Renal pelvis (tissue), 12 donors: ENCODE results near the gene PFKL. TPM values are rescaled to one million over a fixed set of nuclear protein-coding genes. Genes with fewer than 3 reads are reported as not detected.

Experiments
- DNase-seq: peaks from one replicate; pipeline ENCODE4 v3.0.0-alpha.2; 2013
- long read RNA-seq, 16 experiments: transcript quantifications; one replicate each; lab custom pipeline, GENCODE V29; 2026
- polyA plus RNA-seq, 3 donors: library from polyadenylated mRNA; unstranded; fragments of 120-200 nt; gene quantifications; one replicate each; pipeline ENCODE4 v1.2.1, GENCODE V29; 2013; ENCODE audit not compliant: insufficient read length in 3 of 3

Gene PFKL
- 100 to 1,000 TPM; 145 to 181 (median 180) TPM for polyA plus RNA-seq
- long read RNA-seq, donor 1, transcript PFKL-201 (22 exons, 2,912 nt), result major isoform, 34 of 86 reads
- long read RNA-seq, donor 1, partial matches to known transcripts, result 50 of 86 reads
- long read RNA-seq, donor 1, other reads (novel, unspliced or antisense), result 0 of 86 reads
- long read RNA-seq, donor 2, transcript PFKL-201 (22 exons, 2,912 nt), result major isoform, 38 of 148 reads
- long read RNA-seq, donor 2, partial matches to known transcripts, result 101 of 148 reads
- long read RNA-seq, donor 2, other reads (novel, unspliced or antisense), result 5 of 148 reads
- long read RNA-seq, donor 3, transcript PFKL-201 (22 exons, 2,912 nt), result major isoform, 41 of 62 reads
- long read RNA-seq, donor 3, partial matches to known transcripts, result 21 of 62 reads
- long read RNA-seq, donor 3, other reads (novel, unspliced or antisense), result 0 of 62 reads
- long read RNA-seq, donor 4, transcript PFKL-201 (22 exons, 2,912 nt), result major isoform, 36 of 95 reads
- long read RNA-seq, donor 4, partial matches to known transcripts, result 56 of 95 reads
- long read RNA-seq, donor 4, other reads (novel, unspliced or antisense), result 0 of 95 reads
- long read RNA-seq, donor 5, transcript PFKL-201 (22 exons, 2,912 nt), result major isoform, 9 of 16 reads
- long read RNA-seq, donor 5, partial matches to known transcripts, result 0 of 16 reads
- long read RNA-seq, donor 5, other reads (novel, unspliced or antisense), result 5 of 16 reads
- long read RNA-seq, donor 6, transcript PFKL-201 (22 exons, 2,912 nt), result major isoform, 33 of 85 reads
- long read RNA-seq, donor 6, partial matches to known transcripts, result 42 of 85 reads
- long read RNA-seq, donor 6, other reads (novel, unspliced or antisense), result 5 of 85 reads
- long read RNA-seq, donor 7, transcript PFKL-201 (22 exons, 2,912 nt), result major isoform, 70 of 180 reads
- long read RNA-seq, donor 7, partial matches to known transcripts, result 99 of 180 reads
- long read RNA-seq, donor 7, other reads (novel, unspliced or antisense), result 6 of 180 reads
- long read RNA-seq, donor 8, partial matches to known transcripts, result 0 of 5 reads
- long read RNA-seq, donor 8, other reads (novel, unspliced or antisense), result 0 of 5 reads
- long read RNA-seq, donor 9, transcript PFKL-201 (22 exons, 2,912 nt), result major isoform, 54 of 102 reads
- long read RNA-seq, donor 9, partial matches to known transcripts, result 44 of 102 reads
- long read RNA-seq, donor 9, other reads (novel, unspliced or antisense), result 0 of 102 reads
- long read RNA-seq, donor 10, transcript PFKL-201 (22 exons, 2,912 nt), result major isoform, 27 of 119 reads
- long read RNA-seq, donor 10, partial matches to known transcripts, result 76 of 119 reads
- long read RNA-seq, donor 10, other reads (novel, unspliced or antisense), result 12 of 119 reads
- long read RNA-seq, donor 11, transcript PFKL-201 (22 exons, 2,912 nt), result major isoform, 18 of 32 reads
- long read RNA-seq, donor 11, partial matches to known transcripts, result 12 of 32 reads
- long read RNA-seq, donor 11, other reads (novel, unspliced or antisense), result 0 of 32 reads
- long read RNA-seq, donor 12, transcript PFKL-201 (22 exons, 2,912 nt), result major isoform, 57 of 154 reads
- long read RNA-seq, donor 12, partial matches to known transcripts, result 94 of 154 reads
- long read RNA-seq, donor 12, other reads (novel, unspliced or antisense), result 0 of 154 reads
- long read RNA-seq, donor 13, transcript PFKL-201 (22 exons, 2,912 nt), result major isoform, 23 of 74 reads
- long read RNA-seq, donor 13, partial matches to known transcripts, result 50 of 74 reads
- long read RNA-seq, donor 13, other reads (novel, unspliced or antisense), result 0 of 74 reads
- long read RNA-seq, donor 14, transcript PFKL-201 (22 exons, 2,912 nt), result major isoform, 43 of 105 reads
- long read RNA-seq, donor 14, partial matches to known transcripts, result 38 of 105 reads
- long read RNA-seq, donor 14, other reads (novel, unspliced or antisense), result 22 of 105 reads
- long read RNA-seq, donor 15, transcript PFKL-201 (22 exons, 2,912 nt), result major isoform, 70 of 140 reads
- long read RNA-seq, donor 15, partial matches to known transcripts, result 65 of 140 reads
- long read RNA-seq, donor 15, other reads (novel, unspliced or antisense), result 0 of 140 reads
- long read RNA-seq, donor 16, transcript PFKL-201 (22 exons, 2,912 nt), result major isoform, 35 of 72 reads
- long read RNA-seq, donor 16, partial matches to known transcripts, result 35 of 72 reads
- long read RNA-seq, donor 16, other reads (novel, unspliced or antisense), result 0 of 72 reads

GRCh38 chr21:44299458-44300261, at the start of gene PFKL:
Gene PFKL, plus strand, starts transcription at chr21:44300053. Its CDS starts 53 bp downstream, at chr21:44300106.
- no peak for DNase-seq

- no peak for DNase-seq
These were observed 45.8 kb upstream of the PFKL start for GRCh38 chr21:44253832-44254710.

DNA sequence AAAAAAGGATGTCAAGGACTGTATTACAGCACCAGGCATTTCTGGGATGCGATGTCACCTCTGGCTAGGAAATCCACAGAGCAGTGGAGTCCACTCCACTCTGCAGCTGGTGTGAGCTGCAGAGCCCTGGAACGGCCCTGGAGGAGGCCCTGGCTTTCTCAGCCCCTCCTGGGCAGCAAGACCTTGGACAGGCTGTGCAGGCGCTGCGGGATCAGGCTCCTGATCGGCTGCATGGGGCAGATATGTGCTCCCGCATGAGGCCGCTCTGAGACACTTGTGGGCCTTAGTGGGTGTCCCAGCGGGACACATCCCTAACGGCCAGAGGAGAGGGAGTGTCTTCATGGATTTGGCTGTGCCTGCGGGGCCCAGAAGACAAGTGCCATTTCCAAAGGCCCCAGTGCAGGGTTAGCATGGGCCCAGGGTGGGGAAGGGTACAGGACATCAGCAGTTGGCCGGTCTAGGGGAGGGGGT, 44.3 kb upstream of the PFKL start:
- no peak for DNase-seq

DNA sequence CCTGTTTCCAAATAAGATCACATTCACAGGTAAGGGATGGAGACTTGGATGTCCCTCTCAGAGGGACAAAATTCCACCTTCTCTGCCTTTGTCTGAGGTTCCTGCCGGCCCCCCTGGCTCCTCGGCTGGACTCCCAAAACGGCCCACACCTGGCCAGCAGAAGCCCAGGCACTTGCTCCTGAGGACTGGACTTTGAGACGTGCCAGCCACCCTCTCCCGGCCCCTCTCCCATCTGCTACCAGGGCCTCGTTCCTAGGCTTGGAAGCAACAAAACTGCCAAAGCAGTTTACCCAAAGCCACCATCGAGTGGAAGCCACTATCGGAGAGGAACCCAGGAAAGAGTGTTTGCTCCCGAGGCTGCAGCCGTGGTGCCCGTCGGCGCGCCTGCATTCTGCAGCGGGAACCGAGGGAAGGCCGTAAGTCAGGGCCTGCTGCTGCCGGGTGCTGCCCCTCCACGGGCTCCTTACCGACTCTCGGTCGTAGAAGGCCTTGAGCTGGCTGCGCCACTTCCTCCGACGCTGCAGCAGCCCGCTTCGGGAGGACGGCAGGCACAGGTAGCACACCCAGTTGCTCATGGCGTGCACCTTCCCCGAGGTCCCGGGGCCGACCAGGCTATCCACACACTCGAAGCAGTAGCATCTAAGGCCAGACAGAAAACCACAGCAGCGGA, 41.7 kb upstream of the PFKL start:
- DNase-seq, result no peak

DNA sequence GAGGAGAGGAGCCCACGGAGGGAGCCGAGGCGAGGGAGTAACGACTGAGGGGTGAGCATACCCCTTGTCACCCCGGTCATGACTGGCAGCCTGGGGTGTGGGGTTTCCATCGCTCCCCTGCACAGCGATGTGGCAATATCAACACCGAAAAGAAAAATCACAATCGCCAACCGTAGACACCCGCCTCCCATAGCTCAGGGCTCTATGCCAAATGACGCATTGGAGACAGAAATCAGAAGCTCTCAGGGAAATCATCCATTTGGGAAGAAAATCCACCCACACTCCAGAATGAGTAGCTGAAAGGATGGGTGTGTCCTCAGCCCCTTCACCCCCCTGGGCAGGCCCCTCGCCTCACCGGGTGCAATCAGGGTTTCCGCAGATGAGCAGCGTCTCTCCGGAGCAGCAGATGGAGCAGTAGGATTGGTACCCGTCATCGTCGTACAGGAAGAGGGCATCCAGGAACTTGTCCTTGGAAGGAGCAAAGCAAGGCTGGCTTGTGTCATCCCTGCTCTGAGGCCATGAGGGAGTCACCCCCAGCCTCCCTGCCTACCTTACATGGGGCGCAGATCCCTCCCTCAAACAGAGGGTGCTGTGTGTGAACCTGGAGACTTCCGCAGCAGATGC, 40.7 kb upstream of the PFKL start:
- no peak for DNase-seq

DNA sequence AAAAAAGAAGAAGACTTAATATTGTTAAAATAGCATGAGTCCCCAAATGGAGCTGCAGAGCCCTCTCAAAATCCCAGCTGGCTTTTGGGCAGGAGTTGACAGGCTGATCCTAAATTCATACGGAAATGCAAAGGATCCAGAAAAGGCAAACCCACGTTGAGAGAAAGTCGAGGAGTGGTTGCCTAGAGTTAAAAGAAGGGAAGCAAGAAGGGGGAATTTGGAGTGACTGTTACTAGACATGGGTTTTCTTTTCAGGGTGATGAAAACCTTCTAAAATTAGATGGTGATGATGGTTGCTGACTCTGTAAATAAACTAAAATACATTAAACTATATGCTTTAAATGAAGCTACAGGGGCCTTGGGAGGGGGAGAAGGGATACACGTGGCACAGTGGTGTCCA, 39.8 kb upstream of the PFKL start:
- no peak for DNase-seq

DNA sequence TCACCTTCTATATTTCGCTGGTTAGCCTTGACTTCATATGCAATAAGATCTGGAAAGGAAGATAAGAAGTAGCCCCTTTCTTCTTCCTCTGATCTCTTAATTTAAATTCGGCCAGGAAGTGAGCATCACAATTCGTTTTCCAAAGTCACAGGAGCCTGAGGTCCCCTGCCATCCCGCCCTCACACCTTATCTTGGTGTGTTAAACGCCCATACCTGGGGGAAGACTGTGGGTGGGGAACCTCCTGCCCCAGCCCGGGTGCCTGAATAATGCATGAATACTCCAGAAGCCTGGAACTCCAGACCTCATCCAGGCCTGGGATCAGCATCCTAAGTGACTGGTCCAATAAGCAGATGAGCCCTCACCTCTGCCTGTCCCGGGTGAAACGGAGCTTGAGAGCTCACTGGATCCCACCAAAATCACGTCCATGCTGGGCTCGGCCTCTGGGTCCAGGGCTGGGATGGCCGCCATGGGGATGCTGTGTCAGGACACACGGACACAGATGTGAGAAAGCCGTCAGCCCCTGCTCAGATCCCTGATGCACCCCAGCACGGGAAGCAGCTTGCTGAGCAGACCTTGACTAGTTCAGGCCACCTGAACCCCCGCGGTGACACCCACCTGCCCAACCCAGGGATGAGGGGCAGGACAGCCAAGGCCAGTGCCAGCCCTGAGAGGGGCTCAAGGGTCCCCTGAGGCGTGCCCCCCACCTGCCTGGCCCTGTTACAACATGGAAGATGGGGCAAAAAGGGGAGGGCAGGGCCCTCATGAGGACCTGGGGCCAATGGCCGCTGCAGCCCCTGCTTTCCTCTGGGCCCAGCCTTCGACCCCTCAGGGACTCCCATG, 38.8 kb upstream of the PFKL start:
- no peak for DNase-seq

DNA sequence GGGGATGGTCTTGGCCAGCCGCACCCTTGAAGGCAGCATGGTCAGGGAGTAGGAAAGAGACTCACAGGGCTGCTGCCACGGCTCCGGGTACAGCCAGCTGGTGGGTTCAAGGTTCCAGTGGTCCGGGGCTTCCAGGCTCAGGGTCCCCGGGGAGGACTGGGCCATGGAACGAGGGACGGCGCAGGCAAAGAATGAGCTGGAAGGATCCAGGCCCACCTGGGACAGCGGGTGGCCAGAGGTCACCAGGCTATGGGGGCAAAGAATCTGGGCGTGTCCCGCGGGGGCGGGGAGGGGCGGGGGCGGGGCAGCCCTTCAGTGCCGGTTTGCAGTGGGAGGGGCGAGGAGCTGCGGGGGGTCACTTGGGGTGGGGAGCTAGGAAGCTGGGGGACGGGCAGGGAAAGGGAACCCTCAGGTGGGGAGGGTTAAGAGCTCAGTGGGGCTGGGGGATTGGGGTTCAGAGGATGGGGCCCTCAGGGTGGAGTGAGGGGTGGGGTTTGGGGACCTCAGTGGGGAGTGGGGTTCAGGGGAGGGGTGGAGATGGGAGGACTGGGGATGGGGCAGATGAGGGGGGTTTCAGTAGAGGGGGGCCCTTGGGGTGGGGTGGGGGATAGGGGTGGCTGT, 38.1 kb upstream of the PFKL start, which contains the start of gene DNMT3L:
TSS of gene DNMT3L (minus strand) at position 223 of the 621 bp plus-strand sequence. CDS start 638 bp downstream, outside the sequence.
- no peak for DNase-seq

- DNase-seq, result no peak
These were observed 37.4 kb upstream of the PFKL start for GRCh38 chr21:44262338-44263056.

DNA sequence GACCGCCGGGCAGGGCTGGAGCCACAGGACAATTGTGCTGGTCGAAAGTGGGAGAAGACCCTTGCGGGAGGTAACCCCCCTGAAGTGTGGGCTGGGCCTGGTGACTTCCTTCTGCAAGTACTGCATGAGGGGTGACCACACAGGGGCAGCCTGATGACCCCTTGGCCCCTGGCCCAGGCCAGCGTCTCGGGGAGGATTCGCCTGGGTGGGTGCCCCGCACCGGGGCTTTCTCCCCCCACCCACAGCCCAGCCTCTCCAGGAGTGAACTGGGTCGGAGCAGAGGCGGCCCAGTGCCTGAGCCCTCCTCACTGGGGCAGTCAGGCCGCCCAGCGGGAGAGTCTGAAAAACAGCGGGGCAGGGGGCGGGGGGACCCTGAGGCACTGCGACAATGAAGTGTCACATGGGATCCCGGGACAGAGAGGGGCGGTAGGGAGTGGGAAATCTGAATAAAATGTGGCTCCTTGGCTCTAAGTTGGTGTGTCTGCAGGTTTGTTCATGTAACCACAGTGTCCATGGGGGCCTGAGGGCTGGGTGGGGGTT, 36.6 kb upstream of the PFKL start:
- peak; percentile 34 for DNase-seq

GRCh38 chr21:44263768-44264167, 36.1 kb upstream of the PFKL start:
- DNase-seq, result no peak

DNA sequence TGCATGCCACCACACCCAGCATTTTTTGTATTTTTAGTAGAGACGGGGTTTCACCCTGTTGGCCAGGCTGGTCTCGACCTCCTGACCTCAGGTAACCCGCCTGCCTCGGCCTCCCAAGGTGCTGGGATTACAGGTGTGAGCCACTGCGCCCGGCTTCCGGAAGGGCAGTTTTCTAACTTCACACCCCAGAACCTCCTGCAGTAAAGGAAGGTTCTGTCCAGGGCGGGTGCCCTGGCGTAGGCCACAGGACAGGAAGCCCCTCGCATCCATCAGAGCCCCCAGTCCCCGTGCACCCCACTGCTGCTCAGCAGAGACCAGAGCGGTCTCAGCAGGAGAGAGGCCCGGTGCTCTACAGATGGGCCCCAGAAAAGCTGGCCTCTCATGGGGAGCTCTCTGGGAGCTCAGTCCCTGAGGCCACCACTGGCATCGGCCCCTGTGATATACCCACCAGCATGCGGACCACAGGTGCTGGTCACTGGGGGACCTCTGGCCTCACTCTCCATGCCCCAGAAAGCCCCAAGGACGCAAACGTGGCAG, 34.1 kb upstream of the PFKL start:
- no peak for DNase-seq

DNA sequence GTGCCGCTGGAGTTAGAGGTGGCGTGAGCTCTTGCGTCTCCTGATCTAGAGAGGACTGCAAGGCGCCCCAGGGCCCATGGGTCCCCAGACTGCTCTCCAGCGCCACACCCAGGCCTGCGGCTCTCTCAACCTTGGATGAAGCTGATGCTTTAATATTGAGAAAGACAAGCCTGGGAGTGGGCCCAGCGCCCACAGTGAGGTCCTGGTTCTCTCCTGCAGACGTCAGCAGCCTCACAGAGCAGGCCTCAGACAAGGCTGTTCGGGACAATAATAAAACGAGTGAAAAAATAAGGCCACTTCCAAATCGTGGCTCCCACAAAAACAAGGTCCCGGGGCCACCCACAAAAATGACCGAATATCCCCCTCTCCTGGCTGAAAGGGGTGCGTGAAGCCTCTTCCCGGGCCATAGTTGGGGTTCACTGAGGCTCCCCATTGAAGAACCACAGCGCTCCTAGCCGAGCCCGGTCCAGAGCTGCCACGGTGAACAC, 32.2 kb upstream of the PFKL start:
- no peak for DNase-seq

DNA sequence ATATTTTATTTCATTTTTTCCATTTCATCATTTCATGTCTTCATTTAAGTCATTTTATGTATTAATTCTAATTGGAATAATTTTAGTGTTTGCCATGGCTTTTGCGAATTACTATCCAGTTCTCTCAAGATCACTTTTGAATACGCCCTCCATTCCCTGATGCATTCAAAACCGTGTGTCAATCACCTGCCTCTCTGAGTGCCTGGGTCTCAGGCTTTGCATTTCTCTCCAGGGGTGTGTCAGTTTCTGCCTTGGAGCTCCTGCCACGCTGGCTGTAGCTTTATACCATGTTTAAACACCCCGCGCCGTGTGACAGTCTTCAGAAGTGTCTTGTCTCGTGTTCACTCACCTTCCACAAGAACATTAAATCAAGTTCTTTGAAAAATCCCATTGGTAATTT, 30.8 kb upstream of the PFKL start:
- DNase-seq, result no peak
